GM18517 (cell line): ENCODE data around the gene GLYATL1B.

Source experiments
- ATAC-seq: cut with Tn5 transposase; IDR thresholded peaks from one replicate; pipeline ENCODE4 v1.9.1; 2021; ENCODE audit warnings: mild to moderate bottlenecking, moderate library complexity; ENCODE audit not compliant: unreplicated experiment

The GLYATL1B gene

GRCh38 chr11:59144096-59144495, 58.0 kb downstream of the GLYATL1B start:
- no peak for ATAC-seq
